GM19463 (cell line): Measurements from ENCODE around the gene STIM2.
A peak's percentile ranks its signal among the peaks of the same experiment; 100 is the strongest.
"Not testable (repeated sequence)": the region's sequence is repeated elsewhere in the genome, so short reads cannot be mapped to it uniquely, and the experiment has no call there.

Source experiments
- ATAC-seq: cut with Tn5 transposase; IDR thresholded peaks from one replicate; pipeline ENCODE4 v1.9.1; 2021; ENCODE audit warnings: mild to moderate bottlenecking, moderate library complexity; ENCODE audit not compliant: unreplicated experiment

The STIM2 gene

DNA sequence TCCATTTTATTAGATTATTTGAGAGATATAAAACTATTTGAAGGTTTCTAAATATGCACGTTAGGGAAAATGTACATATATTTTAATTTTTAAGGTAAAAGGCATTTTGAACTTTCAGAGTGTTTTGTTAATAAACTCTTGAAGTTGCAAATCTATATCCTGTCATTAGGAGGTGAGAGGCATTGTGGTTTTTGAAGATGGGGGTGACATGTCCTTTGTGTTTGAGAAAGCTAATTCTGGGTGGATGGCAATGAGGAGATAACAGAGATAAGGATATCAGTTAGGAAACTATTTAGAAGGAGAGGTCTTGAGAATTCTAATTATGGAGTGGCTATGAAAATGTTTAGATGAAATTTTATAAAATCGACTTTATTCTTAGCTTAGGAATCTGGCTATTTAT lies 6.1 kb downstream of the STIM2 start:
- no peak for ATAC-seq

DNA sequence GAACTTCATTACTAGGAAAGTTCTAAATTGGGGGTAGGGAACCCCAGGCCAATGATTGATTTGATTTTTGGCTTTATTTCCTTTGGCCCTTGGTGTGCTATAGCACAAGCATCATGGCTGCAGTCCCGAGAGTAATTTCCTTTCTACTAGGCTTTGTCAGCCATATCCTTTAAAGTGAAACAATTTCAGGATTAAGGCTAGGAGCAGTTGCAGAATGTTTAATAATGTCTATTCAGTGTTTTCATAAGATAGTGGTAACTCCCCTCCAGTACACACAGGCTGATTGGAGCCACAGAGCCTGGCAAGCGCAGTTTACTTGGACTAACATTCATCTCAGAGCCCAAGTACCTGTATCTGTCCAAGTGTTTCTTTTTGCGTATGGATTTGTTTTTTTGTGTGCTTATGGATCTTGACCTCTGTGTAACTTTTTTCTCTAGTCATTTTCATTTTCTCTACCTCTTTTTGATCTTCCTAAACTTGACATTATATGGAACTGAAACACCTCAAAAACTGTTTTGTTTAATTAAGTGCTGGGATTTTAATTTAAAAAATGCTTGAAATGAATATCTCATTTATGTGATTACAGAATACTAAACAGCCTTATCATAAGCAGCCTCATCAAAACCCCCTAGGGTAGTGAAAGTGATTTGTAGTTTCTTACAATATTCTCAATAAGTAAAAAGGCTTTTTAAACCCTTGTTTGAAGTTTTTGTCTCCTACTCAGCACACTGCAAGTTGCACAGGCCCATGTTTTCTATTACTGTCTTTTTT lies 7.5 kb downstream of the STIM2 start:
- ATAC-seq, result no peak

DNA sequence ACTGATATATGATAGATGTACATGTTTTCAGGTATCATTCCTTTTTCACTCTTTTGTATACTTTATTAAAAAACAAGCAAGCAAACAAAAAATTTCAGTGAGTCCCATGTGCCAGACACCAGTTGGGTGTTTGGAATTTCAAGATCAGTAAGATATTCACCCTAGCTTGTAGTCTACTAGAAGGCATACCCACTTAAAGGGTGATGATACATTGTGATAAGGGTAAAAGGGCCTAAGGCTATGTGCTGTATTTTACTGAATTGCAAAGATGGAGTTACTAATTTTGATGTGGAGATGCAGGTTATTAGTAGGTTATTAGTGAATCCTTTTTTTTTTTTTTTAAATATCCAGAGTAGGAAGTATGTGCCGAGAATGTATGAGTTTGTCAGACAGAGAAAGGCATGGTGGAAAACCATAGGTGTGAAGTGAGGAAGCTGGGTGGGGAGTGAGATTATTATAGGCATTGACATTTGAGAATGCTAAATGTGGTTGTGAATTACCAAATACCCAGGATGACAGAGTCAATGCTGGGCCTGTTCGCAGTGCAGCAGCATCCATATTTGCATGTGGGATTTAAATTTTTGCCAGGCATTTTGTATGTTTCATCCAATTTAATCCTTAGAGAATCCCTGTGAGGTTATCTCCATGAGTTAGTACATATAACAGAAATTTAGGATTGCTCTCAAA lies 10.1 kb downstream of the STIM2 start:
- no peak for ATAC-seq

DNA sequence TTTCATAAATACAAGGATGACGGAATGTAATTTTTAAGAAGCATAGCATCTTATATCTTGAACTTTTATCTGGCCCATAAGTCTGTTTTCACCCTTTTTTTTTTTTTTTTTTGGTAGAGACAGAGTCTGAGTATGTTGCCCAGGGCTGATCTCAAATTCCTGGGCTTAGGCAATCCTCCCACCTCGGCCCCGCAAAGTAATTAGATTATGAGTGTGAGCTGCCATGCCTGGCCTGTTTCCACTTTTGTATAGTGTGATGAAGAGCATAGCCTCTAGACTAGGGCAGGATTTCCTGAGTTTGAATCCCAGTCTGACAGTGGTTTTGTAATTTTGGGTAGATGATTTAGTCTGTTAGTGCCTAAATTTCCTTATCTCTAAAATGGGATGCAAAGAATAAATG lies 11.0 kb downstream of the STIM2 start:
- ATAC-seq, result no peak

DNA sequence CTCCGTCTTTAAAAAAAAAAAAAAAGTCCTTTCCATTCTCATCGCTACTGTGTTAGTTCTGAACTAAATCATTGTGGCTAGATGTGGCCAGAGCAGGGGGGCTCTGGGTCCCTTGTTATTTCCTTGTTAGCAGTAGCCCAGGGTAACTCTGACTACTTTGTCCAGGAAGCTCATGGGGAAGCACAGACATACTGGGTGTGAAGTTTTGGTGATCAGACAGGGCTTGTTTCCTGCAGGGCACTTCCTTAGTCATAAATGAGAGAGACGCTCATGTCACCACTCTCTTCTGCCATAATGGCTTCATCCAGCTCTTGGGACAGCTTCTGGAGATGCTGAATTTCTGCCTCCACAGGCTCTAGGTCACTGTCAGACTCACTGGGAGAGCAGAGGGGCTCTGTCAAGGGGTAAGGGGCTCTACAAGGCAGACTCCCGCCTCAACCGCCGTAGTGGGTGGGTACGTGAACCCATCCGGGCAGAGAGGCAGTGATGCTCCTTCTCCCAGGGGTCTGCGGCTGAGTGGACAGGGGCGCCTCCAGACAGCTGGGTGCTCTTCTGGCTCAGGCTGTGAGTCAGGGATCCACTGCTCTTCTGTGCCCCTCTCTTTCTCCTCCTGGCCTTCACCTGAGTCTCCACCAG lies 12.9 kb downstream of the STIM2 start:
- ATAC-seq, result peak; percentile 87

DNA sequence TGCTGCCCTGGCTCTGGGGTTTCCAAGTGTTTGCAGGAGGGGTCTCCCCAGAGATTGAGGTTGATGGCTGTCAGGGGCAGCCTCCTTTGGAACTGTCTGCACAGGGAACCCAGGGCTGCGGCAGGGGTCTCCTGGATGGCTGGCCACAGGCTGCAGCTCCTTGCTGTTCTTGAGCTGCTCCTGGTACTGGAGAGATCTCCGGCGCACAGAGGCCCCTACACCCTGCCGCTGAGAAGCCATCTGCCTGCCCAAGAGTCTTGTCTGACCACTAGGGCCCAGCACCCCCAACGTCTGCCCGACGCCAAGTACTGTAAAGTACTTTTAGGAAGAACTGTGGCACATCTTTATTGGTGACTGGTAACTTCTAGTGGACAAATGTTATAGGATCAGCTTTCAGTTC lies 13.5 kb downstream of the STIM2 start:
- no peak for ATAC-seq

DNA sequence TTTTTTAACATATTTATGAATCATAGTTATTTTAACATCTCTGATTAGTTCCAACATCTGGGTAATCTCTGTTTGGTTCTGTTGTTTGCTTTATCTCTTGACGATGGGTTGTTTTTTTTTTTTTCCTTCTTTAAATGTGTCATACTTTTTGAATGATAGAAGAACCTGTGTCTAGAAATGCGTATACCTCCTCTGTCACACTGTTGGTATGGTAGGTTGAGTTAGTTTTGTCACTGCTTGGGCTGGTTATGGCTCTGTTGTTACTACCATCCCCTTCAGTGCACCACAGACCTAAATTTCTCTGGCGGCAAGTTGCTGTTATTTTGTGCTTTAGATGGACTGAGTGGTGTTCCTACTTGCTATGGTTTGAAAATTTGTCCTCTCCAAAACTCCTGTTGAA lies 16.8 kb downstream of the STIM2 start:
- no peak for ATAC-seq

DNA sequence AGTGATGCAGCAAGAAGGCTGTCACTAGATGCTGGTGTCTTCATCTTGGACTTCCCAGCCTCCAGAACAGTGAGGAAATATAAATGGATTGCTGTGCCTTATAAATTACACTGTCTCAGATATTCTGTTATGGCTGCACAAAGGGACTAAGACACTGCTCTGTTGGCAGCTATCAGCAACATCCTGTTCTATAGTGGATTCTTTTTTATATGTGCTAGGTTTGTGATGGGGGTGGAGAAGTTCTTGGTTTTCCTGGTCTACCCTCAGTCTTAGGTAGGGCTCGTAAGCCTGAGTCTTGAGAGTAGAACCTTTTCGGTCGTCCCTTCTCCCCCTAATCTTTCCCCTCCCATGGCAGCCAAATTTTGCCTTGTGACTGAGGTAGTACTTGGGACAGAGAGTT lies 17.3 kb downstream of the STIM2 start:
- no peak for ATAC-seq

DNA sequence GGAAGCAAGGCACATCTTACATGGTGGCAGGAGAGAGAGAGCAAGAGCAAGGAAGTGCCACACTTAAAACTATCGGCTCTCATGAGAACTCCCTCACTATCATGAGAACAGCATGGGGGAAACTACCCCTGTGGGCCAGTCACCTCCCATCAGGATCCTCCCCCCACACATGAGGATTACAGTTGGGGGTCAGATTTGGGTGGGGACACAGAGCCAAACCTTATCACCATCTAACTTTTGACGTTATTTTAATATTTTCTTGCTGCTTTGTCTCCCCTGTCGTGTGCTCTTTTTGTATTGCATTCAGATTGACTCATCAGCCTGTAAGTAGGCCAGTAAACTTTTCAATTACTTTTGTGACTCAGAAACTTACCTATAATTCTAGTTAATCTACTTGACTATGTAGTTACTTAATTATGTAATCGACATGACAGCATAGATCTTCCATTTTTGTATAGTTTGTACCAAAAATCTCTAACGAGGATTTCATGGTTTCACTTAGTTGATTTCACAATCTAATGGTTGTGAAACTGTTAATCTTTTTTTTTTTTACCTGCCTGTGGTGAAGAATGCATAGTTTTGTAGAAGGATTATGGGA lies 18.3 kb downstream of the STIM2 start:
- no peak for ATAC-seq

DNA sequence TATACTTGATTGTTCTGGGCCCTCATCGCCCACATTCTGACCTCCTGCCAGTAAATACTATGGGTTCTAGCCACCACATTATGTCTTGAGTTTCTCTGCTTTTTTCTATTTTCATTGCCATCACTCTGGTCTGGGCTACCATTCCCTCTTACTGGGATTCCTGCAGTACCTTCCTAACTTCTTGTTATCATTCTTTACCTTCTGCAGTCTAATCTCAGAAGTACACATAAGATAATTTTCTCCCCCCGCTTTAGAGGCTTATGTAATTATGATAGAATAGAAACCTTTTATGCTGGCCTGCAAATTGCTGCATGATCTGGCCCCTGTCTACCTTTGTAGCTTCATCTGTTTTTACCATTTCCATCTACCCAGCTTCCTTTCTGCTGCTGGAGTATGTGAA lies 19.2 kb downstream of the STIM2 start:
- ATAC-seq, result no peak

DNA sequence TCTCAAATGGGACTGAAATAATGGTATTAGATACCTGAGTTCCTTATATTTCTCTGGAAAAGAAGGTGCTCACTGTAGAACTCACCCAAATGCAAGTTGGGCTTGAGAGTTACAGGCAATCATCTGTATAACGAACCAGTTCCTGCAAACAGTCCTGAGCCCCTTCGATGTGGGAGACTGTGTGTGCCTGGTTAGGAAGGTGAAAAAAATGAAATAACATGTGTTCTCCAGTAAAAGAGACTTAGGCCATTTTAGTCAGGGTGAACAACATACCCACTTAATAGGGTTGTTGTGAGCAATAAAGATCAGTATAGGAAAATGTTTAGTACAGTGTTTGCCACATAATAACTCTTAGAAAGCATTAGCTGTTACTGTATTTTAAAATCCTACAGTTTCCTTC lies 23.4 kb downstream of the STIM2 start:
- ATAC-seq, result no peak

DNA sequence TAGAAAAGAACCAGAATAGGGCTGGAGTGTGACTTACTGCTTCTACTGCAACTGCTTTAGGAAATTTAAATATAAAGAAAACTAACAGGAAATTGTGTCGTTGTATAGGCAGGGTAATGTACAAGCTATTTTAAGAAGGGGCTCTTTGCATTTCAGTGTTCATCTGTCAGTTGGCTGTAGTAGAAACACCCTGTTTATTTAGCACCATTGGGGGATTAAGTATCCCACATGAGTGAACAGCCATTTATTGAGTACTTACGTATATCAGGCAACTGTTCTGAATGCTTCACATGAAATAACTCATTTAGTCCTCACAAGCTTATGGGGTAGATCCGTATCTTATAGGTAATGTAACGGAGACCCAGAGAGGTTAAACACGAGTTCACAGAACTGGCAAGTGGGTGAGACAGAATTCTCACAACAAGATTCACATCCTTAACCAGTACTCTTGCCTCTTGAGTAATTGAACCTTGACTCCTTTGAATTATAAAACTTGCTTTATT lies 23.9 kb downstream of the STIM2 start:
- ATAC-seq, result peak; percentile 46

DNA sequence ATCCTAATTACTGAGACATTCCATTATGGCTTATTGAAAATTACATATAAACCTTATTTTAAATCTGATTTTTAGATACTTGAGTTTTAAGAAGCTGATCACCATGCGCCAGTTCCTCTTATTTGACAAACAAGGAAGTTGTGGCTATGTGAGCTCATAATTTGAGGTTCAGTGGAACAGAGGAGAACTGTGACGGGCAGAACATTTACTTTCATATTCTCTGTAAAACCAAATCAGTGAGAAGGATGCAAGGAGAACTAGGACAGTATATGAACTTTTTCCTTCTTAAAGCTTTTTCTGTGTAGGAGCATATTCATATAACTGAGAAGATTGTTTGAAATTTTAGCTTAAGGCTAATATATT lies 25.3 kb downstream of the STIM2 start:
- ATAC-seq, result peak; percentile 77

DNA sequence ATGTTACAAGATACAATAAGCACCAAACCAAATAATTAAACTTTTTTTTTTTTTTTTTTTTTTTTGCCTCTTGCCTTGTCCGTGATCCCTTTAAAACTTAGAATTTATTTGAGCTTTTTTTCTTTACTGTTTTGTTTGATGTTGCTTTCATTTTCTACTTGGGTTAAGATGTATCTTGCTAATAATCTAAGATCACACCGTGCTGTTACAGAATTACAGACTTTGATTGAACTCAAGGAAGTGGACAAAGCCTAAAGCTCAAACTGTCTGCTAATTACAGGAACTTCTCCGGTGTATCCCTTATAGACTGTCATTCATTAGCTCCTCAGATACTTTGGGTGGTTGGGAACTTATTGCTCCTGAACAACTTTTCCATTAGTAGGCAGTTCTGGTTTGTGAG lies 26.5 kb downstream of the STIM2 start:
- no peak for ATAC-seq

DNA sequence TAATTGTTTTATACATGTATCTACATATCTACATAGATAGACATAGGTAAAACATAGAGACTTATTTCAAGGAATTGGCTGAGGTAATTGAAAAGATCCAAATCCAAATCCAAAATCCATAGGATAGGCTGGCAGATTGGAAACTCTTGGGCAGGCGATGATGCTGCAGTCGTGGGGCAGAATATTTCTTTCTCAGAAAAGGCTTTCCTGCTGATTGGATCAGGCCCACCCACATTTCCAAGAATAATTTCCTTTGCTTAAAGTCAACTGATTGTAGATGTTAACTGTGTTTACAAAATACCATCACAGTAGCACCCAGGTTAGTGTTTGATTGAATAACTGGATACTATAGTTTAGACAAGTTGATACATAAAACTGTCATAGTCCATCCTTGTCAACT lies 27.2 kb downstream of the STIM2 start:
- ATAC-seq, result no peak

DNA sequence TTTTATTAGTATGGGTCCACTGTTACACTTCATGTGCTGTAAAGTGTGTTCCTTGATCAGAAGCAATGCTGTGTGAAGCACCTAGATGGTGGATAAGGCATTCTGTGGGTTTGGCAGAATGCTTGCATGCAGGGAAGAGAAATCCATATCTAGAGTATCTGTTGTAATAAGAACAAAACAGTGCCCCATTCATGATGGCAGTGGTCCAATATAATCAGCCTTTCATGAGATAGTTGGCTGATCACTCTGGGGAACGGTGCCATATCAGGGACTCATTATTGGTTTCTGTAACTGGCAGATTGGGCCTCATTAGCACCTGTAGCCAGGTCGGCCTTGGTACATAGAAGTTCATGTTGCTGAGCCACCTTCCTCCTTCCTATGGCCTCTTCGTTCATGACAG lies 28.7 kb downstream of the STIM2 start:
- no peak for ATAC-seq

DNA sequence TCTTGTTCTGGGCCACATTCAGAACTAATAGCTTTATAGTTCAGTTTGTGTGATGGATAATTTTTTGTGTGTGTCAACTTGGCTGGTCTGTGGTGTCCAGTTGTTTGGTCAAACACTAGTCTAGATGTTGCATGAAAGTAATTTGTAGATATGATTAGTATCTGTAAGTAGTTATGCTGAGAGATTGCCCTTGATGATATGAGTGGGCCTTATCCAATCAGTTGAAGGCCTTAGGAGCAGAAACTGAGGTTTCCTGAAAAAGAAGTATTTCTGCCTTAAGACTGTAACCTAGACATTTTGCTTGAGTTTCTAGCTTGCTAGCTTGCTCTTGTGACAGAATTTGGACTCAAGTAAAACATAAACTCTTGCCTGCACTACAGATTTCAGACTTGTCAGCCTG lies 30.4 kb downstream of the STIM2 start:
- ATAC-seq, result no peak

DNA sequence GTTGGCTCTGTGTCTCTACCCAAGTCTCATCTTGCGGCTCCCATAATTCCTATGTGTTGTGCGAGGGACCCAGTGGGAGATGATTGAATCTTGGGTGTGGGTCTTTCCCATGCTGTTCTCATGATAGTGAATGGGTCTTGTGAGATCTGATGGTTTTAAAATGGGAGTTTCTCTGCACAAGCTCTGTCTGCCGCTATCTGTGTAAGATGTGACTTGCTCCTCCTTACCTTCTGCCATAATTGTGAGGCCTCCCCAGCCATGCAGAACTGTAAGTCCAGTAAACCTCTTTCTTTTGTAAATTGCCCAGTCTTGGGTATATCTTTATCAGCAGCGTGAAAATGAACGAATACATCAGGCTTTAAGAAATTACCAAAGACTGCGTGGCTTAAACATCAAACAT lies 31.2 kb downstream of the STIM2 start:
- ATAC-seq, result no peak

DNA sequence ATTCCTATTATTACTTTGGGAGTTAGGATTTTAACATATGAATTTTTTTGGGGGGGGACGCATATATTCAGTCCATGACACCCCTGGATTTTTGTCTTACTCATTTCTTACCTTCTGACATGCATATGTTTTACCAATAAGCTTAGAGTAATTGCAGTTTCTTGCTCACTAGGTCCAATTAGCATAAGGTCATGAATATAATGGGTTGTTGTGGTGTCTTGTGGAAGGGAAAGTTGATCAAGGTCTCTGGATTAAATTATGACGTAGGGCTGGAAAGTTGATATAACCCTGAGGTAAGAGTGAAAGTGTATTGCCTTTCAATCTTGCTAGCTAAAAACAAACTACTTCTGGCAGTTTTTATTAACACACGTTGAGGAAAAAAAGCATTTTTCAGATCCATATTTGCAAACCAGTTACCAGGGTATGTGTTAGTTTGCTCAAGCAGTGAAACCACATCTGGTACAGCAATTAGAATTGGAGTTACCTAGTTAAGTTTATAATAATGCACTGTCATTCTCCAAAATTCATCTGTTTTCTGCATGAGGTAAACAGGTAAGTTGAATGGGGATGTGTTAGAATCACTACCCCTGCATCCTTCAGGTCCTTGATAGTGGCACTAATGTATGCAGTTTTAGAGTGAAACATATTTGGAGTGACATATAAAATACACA lies 32.0 kb downstream of the STIM2 start:
- no peak for ATAC-seq

DNA sequence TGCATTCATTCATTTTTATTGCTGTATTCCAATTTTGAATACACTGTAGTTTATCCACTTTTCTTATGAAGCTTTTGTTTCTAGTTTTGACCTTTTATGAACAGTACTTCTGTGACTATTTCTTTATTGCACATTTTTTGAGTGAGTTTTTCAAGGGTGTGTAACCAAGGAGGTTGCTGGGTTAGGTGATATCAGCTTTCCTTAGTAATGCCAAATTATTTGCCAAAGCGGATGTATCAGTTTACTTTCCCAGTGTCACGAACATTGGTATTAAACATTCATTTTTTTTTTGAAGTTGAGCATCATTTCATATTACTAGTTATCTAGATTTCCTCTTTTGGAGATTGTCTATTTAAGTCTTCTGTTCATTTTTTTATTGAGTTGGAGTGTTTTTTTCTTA lies 32.9 kb downstream of the STIM2 start:
- no peak for ATAC-seq

DNA sequence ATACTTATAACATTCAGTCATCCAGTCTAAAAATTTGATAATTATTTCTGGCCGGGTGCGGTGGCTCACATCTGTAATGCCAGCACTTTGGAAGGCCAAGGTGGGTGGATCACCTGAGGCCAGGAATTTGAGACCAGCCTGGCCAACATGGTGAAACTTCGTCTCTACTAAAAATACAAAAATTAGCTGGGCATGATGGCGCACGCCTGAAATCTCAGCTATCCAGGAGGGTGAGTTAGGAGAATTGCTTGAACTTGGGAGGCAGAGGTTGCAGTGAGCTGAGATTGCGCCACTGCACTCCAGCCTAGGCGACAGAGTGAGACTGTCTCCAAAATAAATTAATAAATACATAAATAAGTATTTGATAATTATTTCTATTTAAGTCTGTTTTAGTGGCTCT lies 34.2 kb downstream of the STIM2 start:
- not testable (repeated sequence) for ATAC-seq
